SK-N-DZ (cell line): ENCODE measurements around the gene PRDM2.

Experiments used
- DNase-seq: peaks from one replicate; pipeline ENCODE4 v3.0.0-alpha.2; 2015; ENCODE audit warnings: low spot score

Gene PRDM2

GRCh38 chr1:13812456-13813397, 112.7 kb downstream of the PRDM2 start:
- DNase-seq: no peak

- DNase-seq: no peak
Measured at GRCh38 chr1:13813398-13814012, 113.5 kb downstream of the PRDM2 start.

GRCh38 chr1:13814131-13814530, 114.1 kb downstream of the PRDM2 start:
- DNase-seq: no peak

- no peak for DNase-seq
Measured at GRCh38 chr1:13816016-13816760, 116.2 kb downstream of the PRDM2 start.

- no peak for DNase-seq
Measured at GRCh38 chr1:13817906-13818305, 117.9 kb downstream of the PRDM2 start.

- DNase-seq: no peak
Measured at GRCh38 chr1:13818926-13819325, 118.9 kb downstream of the PRDM2 start.

GRCh38 chr1:13819642-13820041, 119.7 kb downstream of the PRDM2 start:
- no peak for DNase-seq

- DNase-seq: no peak
Measured at GRCh38 chr1:13820055-13820454, 120.1 kb downstream of the PRDM2 start.

GRCh38 chr1:13820456-13820855, 120.5 kb downstream of the PRDM2 start:
- DNase-seq: no peak

GRCh38 chr1:13823126-13823880, 123.3 kb downstream of the PRDM2 start:
- no peak for DNase-seq

GRCh38 chr1:13823936-13824335, 123.9 kb downstream of the PRDM2 start:
- no peak for DNase-seq

- DNase-seq: no peak
Measured at GRCh38 chr1:13824626-13825025, 124.6 kb downstream of the PRDM2 start.

GRCh38 chr1:13825033-13825432, 125.0 kb downstream of the PRDM2 start:
- DNase-seq: no peak

- DNase-seq: no peak
Measured at GRCh38 chr1:13826009-13826408, 126.0 kb downstream of the PRDM2 start.

GRCh38 chr1:13826591-13826990, 126.6 kb downstream of the PRDM2 start:
- no peak for DNase-seq

GRCh38 chr1:13828454-13829151, 128.6 kb downstream of the PRDM2 start:
- DNase-seq: peak; percentile 21

- DNase-seq: no peak
Measured at GRCh38 chr1:13829152-13829769, 129.3 kb downstream of the PRDM2 start.

- DNase-seq: no peak
Measured at GRCh38 chr1:13830170-13830569, 130.2 kb downstream of the PRDM2 start.

- no peak for DNase-seq
Measured at GRCh38 chr1:13830616-13831280, 130.8 kb downstream of the PRDM2 start.

- no peak for DNase-seq
Measured at GRCh38 chr1:13832100-13832499, 132.1 kb downstream of the PRDM2 start.
